Neural progenitor cell (in vitro differentiated cells): Measurements from ENCODE around the gene BPIFB4. TPM values are rescaled to one million over a fixed set of nuclear protein-coding genes. Genes with fewer than 3 reads are reported as not detected.

Experiments used
- DNase-seq: peaks from one replicate; pipeline ENCODE4 v3.0.0-alpha.2; 2016; ENCODE audit warnings: low spot score
- H2AFZ ChIP-seq: fragments of 200-600 bp; sonication (generic); replicated peaks from 2 replicates; pipeline ENCODE4 v1.6.1; 2016; ENCODE audit warnings: antibody characterized with exemption
- H3F3A ChIP-seq: fragments of 200-600 bp; sonication (generic); 2 replicates; pipeline ENCODE4 v1.6.1; 2016; ENCODE audit warnings: antibody characterized with exemption, low read depth
- H3K27ac ChIP-seq: fragments of 200-600 bp; sonication (generic); 2 replicates; pipeline ENCODE4 v1.5.1; 2016; ENCODE audit warnings: mild to moderate bottlenecking
- H3K27me3 ChIP-seq: fragments of 200-600 bp; sonication (generic); 2 replicates; pipeline ENCODE4 v1.6.1; 2016; ENCODE audit warnings: mild to moderate bottlenecking, moderate library complexity
- H3K36me3 ChIP-seq: fragments of 200-600 bp; sonication (generic); 2 replicates; pipeline ENCODE4 v1.5.1; 2016
- H3K4me1 ChIP-seq: fragments of 200-600 bp; sonication (generic); 2 replicates; pipeline ENCODE4 v1.6.1; 2016; ENCODE audit warnings: mixed run types
- H3K4me2 ChIP-seq: fragments of 200-600 bp; sonication (generic); 2 replicates; pipeline ENCODE4 v1.6.1; 2016
- H3K4me3 ChIP-seq: fragments of 200-600 bp; sonication (generic); 2 replicates; pipeline ENCODE4 v1.5.1; 2016
- H3K79me2 ChIP-seq: fragments of 200-600 bp; sonication (generic); 2 replicates; pipeline ENCODE4 v1.6.1; 2016; ENCODE audit warnings: low read depth
- H3K9ac ChIP-seq: fragments of 200-600 bp; sonication (generic); 2 replicates; pipeline ENCODE4 v1.6.1; 2016
- H3K9me3 ChIP-seq: fragments of 200-600 bp; sonication (generic); 2 replicates; pipeline ENCODE4 v1.5.1; 2016; ENCODE audit warnings: low read depth
- H4K20me1 ChIP-seq: fragments of 200-600 bp; sonication (generic); 2 replicates; pipeline ENCODE4 v1.6.1; 2016; ENCODE audit warnings: low read depth
- H3K27ac Mint-ChIP-seq: 3 replicates; pipeline ENCODE4 v1.8.0; 2021; ENCODE audit warnings: mixed read lengths
- H3K27me3 Mint-ChIP-seq: 2 replicates; pipeline ENCODE4 v1.8.0; 2022; ENCODE audit warnings: low read depth, mild to moderate bottlenecking, inconsistent platforms, moderate library complexity, mixed read lengths; ENCODE audit not compliant: insufficient read depth
- H3K36me3 Mint-ChIP-seq: 3 replicates; pipeline ENCODE4 v1.8.0; 2021; ENCODE audit warnings: mixed read lengths
- H3K4me1 Mint-ChIP-seq: 3 replicates; pipeline ENCODE4 v1.8.0; 2021; ENCODE audit warnings: mixed read lengths
- H3K4me3 Mint-ChIP-seq: 3 replicates; pipeline ENCODE4 v1.8.0; 2021; ENCODE audit warnings: mild to moderate bottlenecking, moderate library complexity, mixed read lengths
- H3K9me3 Mint-ChIP-seq: 3 replicates; pipeline ENCODE4 v1.8.0; 2020; ENCODE audit warnings: mixed read lengths
- CTCF ChIP-seq: fragments of 200-600 bp; sonication (generic); IDR thresholded peaks from 2 replicates; pipeline ENCODE4 v1.5.1; 2017; ENCODE audit warnings: antibody characterized with exemption, mild to moderate bottlenecking
- EZH2 ChIP-seq: fragments of 200-600 bp; sonication (generic); IDR thresholded peaks from 2 replicates; pipeline ENCODE4 v1.6.1; 2017; ENCODE audit warnings: antibody characterized with exemption, mild to moderate bottlenecking, moderate library complexity
- EZH2phosphoT487 ChIP-seq: fragments of 200-600 bp; sonication (generic); IDR thresholded peaks from 2 replicates; pipeline ENCODE4 v1.6.1; 2017; ENCODE audit warnings: antibody characterized with exemption
- total RNA-seq: library from RNA; depleted of rRNA; stranded (reverse); fragments of >200 nt; gene quantifications from 2 replicates; pipeline ENCODE4 v1.2.3, GENCODE V29; 2015; ENCODE audit warnings: low replicate concordance

BPIFB4 gene
- not detected in 2 replicates for total RNA-seq

GRCh38 chr20:33079259-33079658 lies at the start of gene BPIFB4:
TSS of gene BPIFB4 (plus strand) at chr20:33079643. CDS start at chr20:33081527, 1,884 bp downstream.
- no peak within 1 kb of the TSS for H3K4me3 Mint-ChIP-seq
- H3K27ac Mint-ChIP-seq, result no peak within 1 kb of the TSS
- Histone ChIP-seq H3K27me3 (no peaks in the 10 kb centered on the region), H3K36me3 (no peaks in the 10 kb centered on the region), H2AFZ (no peak within 1 kb of the TSS), H3K27ac (no peak within 1 kb of the TSS), H3K9ac (no peak within 1 kb of the TSS), H3K79me2 (no peaks in the 10 kb centered on the region), H3K4me1 (no peaks in the 10 kb centered on the region), H3K4me3 (no peak within 1 kb of the TSS), H3K9me3 (no peaks in the 10 kb centered on the region), H4K20me1 (no peaks in the 10 kb centered on the region), H3F3A (no peaks in the 10 kb centered on the region), H3K4me2 (no peak within 1 kb of the TSS)
- no peaks in the 10 kb centered on the region for H3K9me3 Mint-ChIP-seq
- H3K27me3 Mint-ChIP-seq, result peaks cover 5% of the 10 kb centered on the region
- no peaks in the 10 kb centered on the region for H3K36me3 Mint-ChIP-seq
- no peak for TF ChIP-seq CTCF
- no peak for TF ChIP-seq EZH2phosphoT487
- no peak for TF ChIP-seq EZH2
- no peaks in the 10 kb centered on the region for H3K4me1 Mint-ChIP-seq
- DNase-seq, result no peak

- peaks cover 7% of the 10 kb centered on the region for H3K27me3 ChIP-seq
Measured at GRCh38 chr20:33030076-33030475, 49.4 kb upstream of the BPIFB4 start.

GRCh38 chr20:33030569-33030968 lies 48.9 kb upstream of the BPIFB4 start:
- Mint-ChIP-seq H3K9me3 (no peaks in the 10 kb centered on the region), H3K4me3 (no peak overlapping the region), H3K27me3 (peaks cover 8% of the 10 kb centered on the region), H3K27ac (no peak overlapping the region), H3K36me3 (no peaks in the 10 kb centered on the region), H3K4me1 (no peaks in the 10 kb centered on the region)
- H3K4me2 ChIP-seq, result no peak overlapping the region
- no peaks in the 10 kb centered on the region for H3K4me1 ChIP-seq
- H3K36me3 ChIP-seq, result no peaks in the 10 kb centered on the region
- no peak overlapping the region for H2AFZ ChIP-seq
- H3K79me2 ChIP-seq, result no peaks in the 10 kb centered on the region
- no peak for DNase-seq
- peaks cover 4% of the 10 kb centered on the region for H3K27me3 ChIP-seq
- no peaks in the 10 kb centered on the region for H3K9me3 ChIP-seq
- no peak overlapping the region for H3K27ac ChIP-seq
- no peak overlapping the region for H3K9ac ChIP-seq
- TF ChIP-seq EZH2 (no peak), CTCF (no peak), EZH2phosphoT487 (no peak)
- H3K4me3 ChIP-seq, result no peak overlapping the region
- no peaks in the 10 kb centered on the region for H4K20me1 ChIP-seq
- H3F3A ChIP-seq, result no peaks in the 10 kb centered on the region

More at GRCh38 chr20:33030076-33030475, 49.4 kb upstream of the BPIFB4 start:
- Histone ChIP-seq H3K9me3 (no peaks in the 10 kb centered on the region), H3F3A (no peaks in the 10 kb centered on the region), H3K9ac (no peak overlapping the region), H3K27ac (no peak overlapping the region), H3K79me2 (no peaks in the 10 kb centered on the region), H2AFZ (no peak overlapping the region), H3K4me1 (no peaks in the 10 kb centered on the region), H4K20me1 (no peaks in the 10 kb centered on the region), H3K4me2 (no peak overlapping the region), H3K4me3 (no peak overlapping the region), H3K36me3 (no peaks in the 10 kb centered on the region)
- peaks cover 5% of the 10 kb centered on the region for H3K27me3 Mint-ChIP-seq
- H3K9me3 Mint-ChIP-seq, result no peaks in the 10 kb centered on the region
- no peak for TF ChIP-seq EZH2phosphoT487
- TF ChIP-seq CTCF, result no peak
- no peak for TF ChIP-seq EZH2
- H3K36me3 Mint-ChIP-seq, result no peaks in the 10 kb centered on the region
- no peak for DNase-seq
- H3K27ac Mint-ChIP-seq, result no peak overlapping the region
- no peaks in the 10 kb centered on the region for H3K4me1 Mint-ChIP-seq
- no peak overlapping the region for H3K4me3 Mint-ChIP-seq
